IMR-90 (cell line): ENCODE measurements around the gene NT5C3B. TPM values are rescaled to one million over a fixed set of nuclear protein-coding genes. Genes with fewer than 3 reads are reported as not detected.
"Not testable (repeated sequence)": the region's sequence is repeated elsewhere in the genome, so short reads cannot be mapped to it uniquely, and the experiment has no call there.

ENCODE experiments used
- ATAC-seq: fragments of 200-7000 bp; cut with Tn5 transposase; 2 replicates; pipeline ENCODE4 v1.9.1; 2020; ENCODE audit warnings: low read depth, mild to moderate bottlenecking, moderate library complexity
- BruUV-seq: library from RNA; stranded (reverse); fragments of 400-500 nt; replicated peaks from 2 replicates; lab custom pipeline; 2021; lab: Mats Ljungman, UMichigan
- CTCF ChIA-PET: fragments of 300-600 bp; formaldehyde crosslinking; extraction: SDS; loops from one replicate; lab custom pipeline; 2021; ENCODE audit warnings: antibody characterized with exemption; lab: Yijun Ruan, JAX
- POLR2A ChIA-PET: fragments of 300-600 bp; sonication (Branson Sonifier 250); formaldehyde crosslinking; loops from one replicate; lab custom pipeline; 2022; ENCODE audit warnings: antibody characterized with exemption; ENCODE audit not compliant: unreplicated experiment; lab: Charles Lee
- DNase-seq: peaks from one replicate; pipeline ENCODE4 v3.0.0; 2013
- H2AFZ ChIP-seq: replicated peaks from 2 replicates; pipeline ENCODE3; 2013; ENCODE audit warnings: low read length, mild to moderate bottlenecking; ENCODE audit not compliant: poor library complexity
- H2AK5ac ChIP-seq: 2 replicates; pipeline ENCODE4 v1.6.1; 2013; ENCODE audit warnings: low read depth, low read length, inconsistent platforms
- H2AK9ac ChIP-seq: replicated peaks from 2 replicates; pipeline ENCODE3; 2013; ENCODE audit warnings: mild to moderate bottlenecking, low read depth, low read length, moderate library complexity; ENCODE audit not compliant: poor library complexity
- H2BK120ac ChIP-seq: 2 replicates; pipeline ENCODE4 v1.6.1; 2013; ENCODE audit warnings: low read depth, low read length, inconsistent platforms
- H2BK15ac ChIP-seq: 3 replicates; pipeline ENCODE4 v1.6.1; 2013; ENCODE audit warnings: low read depth, low read length, inconsistent platforms
- H2BK20ac ChIP-seq: 2 replicates; pipeline ENCODE4 v1.6.1; 2013; ENCODE audit warnings: low read depth, mild to moderate bottlenecking, inconsistent platforms, low read length, moderate library complexity
- H2BK5ac ChIP-seq: 2 replicates; pipeline ENCODE4 v1.6.1; 2013; ENCODE audit warnings: mild to moderate bottlenecking, low read depth, low read length, inconsistent platforms; ENCODE audit not compliant: poor library complexity, severe bottlenecking
- H3K14ac ChIP-seq: replicated peaks from 2 replicates; pipeline ENCODE4 v1.6.1; 2013; ENCODE audit warnings: low read depth, low read length, inconsistent platforms
- H3K18ac ChIP-seq: 2 replicates; pipeline ENCODE4 v1.6.1; 2013; ENCODE audit warnings: low read depth, low read length, control low read depth
- H3K23ac ChIP-seq: 2 replicates; pipeline ENCODE4 v1.6.1; 2013; ENCODE audit warnings: low read depth, low read length, inconsistent platforms
- H3K27ac ChIP-seq: 2 replicates; pipeline ENCODE4 v1.5.1; 2013; ENCODE audit warnings: mild to moderate bottlenecking, control low read depth, low read length; ENCODE audit not compliant: insufficient read depth
- H3K27me3 ChIP-seq: 2 replicates; pipeline ENCODE4 v1.6.1; 2013; ENCODE audit warnings: low read length; ENCODE audit not compliant: control insufficient read depth, insufficient read depth
- H3K36me3 ChIP-seq: 2 replicates; pipeline ENCODE4 v1.6.1; 2013; ENCODE audit warnings: low read length, mixed read lengths; ENCODE audit not compliant: control insufficient read depth, insufficient read depth
- H3K4ac ChIP-seq: 2 replicates; pipeline ENCODE4 v1.6.1; 2013; ENCODE audit warnings: low read depth, low read length, inconsistent platforms
- H3K4me1 ChIP-seq: 2 replicates; pipeline ENCODE4 v1.6.1; 2013; ENCODE audit warnings: low read length, mixed read lengths; ENCODE audit not compliant: control insufficient read depth, insufficient read depth
- H3K4me2 ChIP-seq: 2 replicates; pipeline ENCODE4 v1.6.1; 2013; ENCODE audit warnings: low read depth, mild to moderate bottlenecking, control low read depth, low read length, moderate library complexity
- H3K4me3 ChIP-seq: 2 replicates; pipeline ENCODE4 v1.5.1; 2013; ENCODE audit warnings: low read depth, mild to moderate bottlenecking, control low read depth, low read length, moderate library complexity; ENCODE audit not compliant: insufficient read depth
- H3K56ac ChIP-seq: 2 replicates; pipeline ENCODE4 v1.6.1; 2013; ENCODE audit warnings: low read length, inconsistent platforms; ENCODE audit not compliant: insufficient read depth; ENCODE audit errors: extremely low read depth
- H3K79me1 ChIP-seq, 2 experiments: 2 replicates each; pipeline ENCODE4 v1.6.1; 2013; ENCODE audit warnings: low read length in 2 of 2, inconsistent platforms in 1 of 2, low read depth in 1 of 2
- H3K9ac ChIP-seq: 2 replicates; pipeline ENCODE4 v1.6.1; 2013; ENCODE audit warnings: low read depth, low read length, control low read depth
- H3K9me1 ChIP-seq: 2 replicates; pipeline ENCODE4 v1.6.1; 2013; ENCODE audit warnings: low read length, inconsistent platforms; ENCODE audit not compliant: insufficient read depth
- H3K9me3 ChIP-seq: 2 replicates; pipeline ENCODE4 v1.6.1; 2013; ENCODE audit warnings: low read length; ENCODE audit not compliant: control insufficient read depth, insufficient read depth
- H4K20me1 ChIP-seq: 2 replicates; pipeline ENCODE4 v1.6.1; 2013; ENCODE audit warnings: low read length, inconsistent platforms; ENCODE audit not compliant: insufficient read depth
- H4K5ac ChIP-seq: 2 replicates; pipeline ENCODE4 v1.6.1; 2013; ENCODE audit warnings: mild to moderate bottlenecking, low read depth, low read length, control low read depth
- H4K8ac ChIP-seq, 2 experiments: 2 replicates each; pipeline ENCODE4 v1.6.1; 2013; ENCODE audit warnings: low read depth in 2 of 2, low read length in 2 of 2, control low read depth in 1 of 2, inconsistent platforms in 1 of 2
- H4K91ac ChIP-seq: 2 replicates; pipeline ENCODE4 v1.6.1; 2013; ENCODE audit warnings: low read depth, low read length, inconsistent platforms; ENCODE audit not compliant: insufficient read depth
- RCOR1 ChIP-seq: IDR thresholded peaks from 2 replicates; pipeline ENCODE4 v1.6.1; 2012; ENCODE audit warnings: mild to moderate bottlenecking, low read length, improper control_type of control experiment; ENCODE audit not compliant: insufficient replicate concordance
- WGBS, 2 experiments: methylation state at CpG; one replicate each; pipeline versions ENCODE4 v1.1.5 to v1.1.7; 2013; ENCODE audit warnings: missing lambda C conversion rate in 2 of 2; ENCODE audit not compliant: insufficient read length in 1 of 2; ENCODE audit errors: extremely low coverage in 2 of 2; 5-methylcytosine and 5-hydroxymethylcytosine counted together
- dilution Hi-C: fragments of 300-500 bp; cut with HindIII; formaldehyde crosslinking; loops from one replicate; pipeline ENCODE4 v1.14.3; 2018; ENCODE audit warnings: low sequenced_read_pairs; ENCODE audit not compliant: unreplicated experiment
- in situ Hi-C: fragments of 300-500 bp; cut with MboI; formaldehyde crosslinking; loops from 3 replicates; pipeline ENCODE4 v1.14.3; 2019; ENCODE audit warnings: low sequenced_read_pairs, inconsistent platforms, mixed read lengths
- intact Hi-C: fragments of 100-400 bp; cut with micrococcal nuclease; formaldehyde crosslinking; loops from 2 replicates; pipeline ENCODE4 v1.10.0; 2022
- polyA plus RNA-seq, 3 experiments: library from polyadenylated mRNA; depleted of rRNA; stranded (reverse); fragments of >200 nt; gene quantifications; 2 replicates each; pipeline ENCODE4 v1.2.3, GENCODE V29; 2012; ENCODE audit warnings: low replicate concordance in 1 of 3
- total RNA-seq: library from RNA; depleted of rRNA; stranded (reverse); fragments of >200 nt; gene quantifications from 2 replicates; pipeline ENCODE4 v1.2.3, GENCODE V29; 2012

NT5C3B gene
- total and polyA plus RNA-seq, 2 of the 4 experiments (the other 2 are of a cell fraction): 59.9 to 92.7 TPM

DNA sequence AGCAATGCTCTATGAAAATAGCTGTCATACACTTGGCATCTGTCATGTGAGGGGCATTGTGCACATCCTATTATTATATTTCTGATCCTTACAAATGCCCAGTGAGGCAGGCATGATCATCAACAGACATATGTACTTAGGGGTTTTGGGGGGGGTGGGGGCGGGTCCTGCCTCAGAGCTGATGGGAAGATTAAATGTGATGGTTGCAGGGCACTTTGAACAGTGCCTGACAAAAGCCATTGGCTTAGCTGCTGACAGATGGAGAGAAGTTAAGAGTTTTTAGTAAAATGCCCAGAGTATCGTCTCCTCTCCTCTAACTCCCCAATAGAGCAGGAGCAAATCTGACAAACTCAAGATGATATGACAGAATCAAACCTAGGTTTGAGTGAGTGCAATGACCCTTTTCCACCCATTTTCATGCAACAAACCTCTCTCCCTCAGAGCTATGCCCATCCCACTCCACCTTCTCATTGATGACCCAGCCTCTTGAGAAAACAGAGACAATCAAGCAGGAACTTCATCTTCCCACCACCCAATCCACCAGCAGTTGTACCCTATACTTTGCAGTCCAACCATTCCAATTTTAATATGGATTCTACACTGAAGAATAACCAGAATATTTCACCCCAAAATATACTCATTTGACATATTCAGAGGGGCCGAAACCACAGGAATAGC, 24.4 kb upstream of the NT5C3B start (continued):
- no peak for TF ChIP-seq RCOR1

GRCh38 chr17:41851382-41851781, 15.3 kb upstream of the NT5C3B start:
- H3K4ac ChIP-seq, H2BK120ac ChIP-seq, H4K5ac ChIP-seq, H2BK15ac ChIP-seq, ATAC-seq, H2AK9ac ChIP-seq, H3K27ac ChIP-seq, H3K4me2 ChIP-seq, H4K91ac ChIP-seq, H3K4me3 ChIP-seq, H3K9me3 ChIP-seq, H3K56ac ChIP-seq, intact Hi-C loops, H3K27me3 ChIP-seq, H2AFZ ChIP-seq, H3K4me1 ChIP-seq, H3K23ac ChIP-seq, H4K8ac ChIP-seq, H3K18ac ChIP-seq, DNase-seq, H2BK5ac ChIP-seq, H3K14ac ChIP-seq, H3K9me1 ChIP-seq, H2BK20ac ChIP-seq, in situ Hi-C loops, BruUV-seq, POLR2A ChIA-PET, H3K9ac ChIP-seq, H2AK5ac ChIP-seq, dilution Hi-C loops: not testable (repeated sequence)
- CTCF ChIA-PET: interaction anchor here (0.6 kb wide), 1 partner anchor 1829 kb away, joined by 4 read pairs; no protein-coding TSS in a partner anchor
- 100% methylated on average over 2 of the region's 14 CpGs; no CpG with 5 or more reads in 1 of the 2 experiments for WGBS, 2 experiments
- Histone ChIP-seq H4K20me1 (peaks cover 26% of the 10 kb centered on the region), H3K36me3 (peaks cover 17% of the 10 kb centered on the region), H3K79me1 (peaks cover 27 to 68% of the 10 kb centered on the region in 2 experiments)
